Activated B cell treated with CpG ODN at 0.5 μM for 24 hours (primary cell): ENCODE results near the gene CHST8. TPM values are rescaled to one million over a fixed set of nuclear protein-coding genes. Genes with fewer than 3 reads are reported as not detected.

Experiments
- ATAC-seq: fragments of 200-7000 bp; cut with Tn5 transposase; one replicate; pipeline ENCODE4 v1.10.0; 2021; ENCODE audit warnings: low read depth, mild to moderate bottlenecking, moderate library complexity
- CTCF ChIA-PET: fragments of 350-600 bp; sonication (Branson Sonifier 250); formaldehyde crosslinking; loops from one replicate; lab custom pipeline; 2021; ENCODE audit warnings: antibody characterized with exemption; lab: Charles Lee
- POLR2A ChIA-PET: fragments of 350-600 bp; sonication (Branson Sonifier 250); formaldehyde crosslinking; loops from one replicate; lab custom pipeline; 2021; ENCODE audit warnings: antibody characterized with exemption; lab: Charles Lee
- DNase-seq: peaks from one replicate; pipeline ENCODE4 v3.0.0; 2022
- H3K27ac Mint-ChIP-seq: one replicate; pipeline ENCODE4 v1.8.0; 2020; ENCODE audit warnings: mixed read lengths
- H3K27me3 Mint-ChIP-seq: one replicate; pipeline ENCODE4 v1.8.0; 2021; ENCODE audit warnings: mixed read lengths
- H3K36me3 Mint-ChIP-seq: one replicate; pipeline ENCODE4 v1.8.0; 2021; ENCODE audit warnings: low read depth, mixed read lengths
- H3K4me1 Mint-ChIP-seq: one replicate; pipeline ENCODE4 v1.8.0; 2021; ENCODE audit warnings: mixed read lengths
- H3K4me3 Mint-ChIP-seq: one replicate; pipeline ENCODE4 v1.8.0; 2020; ENCODE audit warnings: mild to moderate bottlenecking, mixed read lengths
- H3K9me3 Mint-ChIP-seq: one replicate; pipeline ENCODE4 v1.8.0; 2020; ENCODE audit warnings: mixed read lengths
- CTCF ChIP-seq: fragments of 200-600 bp; IDR thresholded peaks from one replicate; pipeline ENCODE4 v1.8.0; 2022; ENCODE audit warnings: antibody characterized with exemption, mild to moderate bottlenecking
- intact Hi-C: fragments of 100-400 bp; cut with micrococcal nuclease; formaldehyde crosslinking; loops from one replicate; pipeline ENCODE4 v1.15.1; 2024
- total RNA-seq: library from RNA; stranded (reverse); gene quantifications from 2 replicates; pipeline ENCODE4 v1.2.3, GENCODE V29; 2022

The CHST8 gene
- total RNA-seq, 1 donor from 2014 or later, result not detected

- Mint-ChIP-seq H3K4me3 (no peak overlapping the region), H3K27ac (no peak overlapping the region), H3K36me3 (no peaks in the 10 kb centered on the region), H3K9me3 (peaks cover 5% of the 10 kb centered on the region), H3K27me3 (no peaks in the 10 kb centered on the region), H3K4me1 (no peaks in the 10 kb centered on the region)
- ATAC-seq (no peak), DNase-seq (no peak)
- POLR2A ChIA-PET, result no interaction called here
- TF ChIP-seq CTCF, result no peak
- CTCF ChIA-PET, result no interaction called here
- intact Hi-C loops, result no loop called here
Measured at GRCh38 chr19:33728141-33728540, 106.4 kb downstream of the CHST8 start.

DNA sequence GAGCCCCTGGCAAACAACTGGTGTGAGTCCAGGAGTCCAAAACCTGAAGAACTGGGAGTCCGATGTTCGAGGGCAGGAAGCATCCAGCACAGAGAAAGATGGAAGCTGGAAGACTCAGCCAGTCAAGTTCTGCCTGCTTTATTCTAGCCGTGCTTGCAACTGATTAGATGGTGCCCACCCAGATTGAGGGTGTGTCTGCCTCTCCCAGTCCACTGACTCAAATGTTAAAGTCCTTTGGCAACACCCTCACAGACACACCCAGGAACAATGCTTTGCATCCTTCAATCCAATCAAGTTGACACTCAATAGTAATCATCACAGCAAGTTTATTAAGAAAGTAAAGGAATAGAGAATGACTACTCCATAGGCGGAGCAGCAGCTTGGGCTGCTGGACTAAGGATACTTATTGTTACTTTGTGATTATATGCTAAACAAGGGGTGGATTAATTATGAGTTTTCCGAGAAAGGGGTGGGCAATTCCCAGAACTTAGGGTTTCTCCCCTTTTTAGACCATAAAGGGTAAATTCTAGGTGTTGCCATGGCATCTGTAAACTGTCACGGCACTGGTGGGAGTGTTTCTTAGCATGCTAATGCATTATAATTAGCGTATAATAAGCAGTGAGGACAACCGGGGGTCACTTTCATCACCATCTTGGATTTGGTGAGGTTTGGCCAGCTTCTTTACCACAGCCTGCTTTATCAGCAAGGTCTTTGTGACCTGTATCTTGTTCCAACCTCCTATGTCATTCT lies 109.3 kb downstream of the CHST8 start:
- no peak overlapping the region for H3K27ac Mint-ChIP-seq
- no peaks in the 10 kb centered on the region for H3K4me1 Mint-ChIP-seq
- no peak for ATAC-seq
- H3K36me3 Mint-ChIP-seq, result no peaks in the 10 kb centered on the region
- intact Hi-C loops, result no loop called here
- ChIA-PET POLR2A (no interaction called here), CTCF (no interaction called here)
- no peak overlapping the region for H3K4me3 Mint-ChIP-seq
- DNase-seq, result no peak
- TF ChIP-seq CTCF, result no peak
- H3K9me3 Mint-ChIP-seq, result peaks cover 10% of the 10 kb centered on the region
- peaks cover 5% of the 10 kb centered on the region for H3K27me3 Mint-ChIP-seq

GRCh38 chr19:33731881-33732280 lies 110.1 kb downstream of the CHST8 start:
- POLR2A ChIA-PET, result no interaction called here
- Mint-ChIP-seq H3K36me3 (no peaks in the 10 kb centered on the region), H3K4me3 (no peak overlapping the region), H3K9me3 (peaks cover 10% of the 10 kb centered on the region), H3K4me1 (no peaks in the 10 kb centered on the region), H3K27ac (no peak overlapping the region), H3K27me3 (peaks cover 6% of the 10 kb centered on the region)
- TF ChIP-seq CTCF, result no peak
- CTCF ChIA-PET, result no interaction called here
- intact Hi-C loops, result no loop called here
- DNase-seq (no peak), ATAC-seq (no peak)

- Mint-ChIP-seq H3K9me3 (peaks cover 5% of the 10 kb centered on the region), H3K4me3 (no peak overlapping the region), H3K27ac (no peak overlapping the region), H3K4me1 (no peaks in the 10 kb centered on the region), H3K27me3 (peaks cover 6% of the 10 kb centered on the region), H3K36me3 (no peaks in the 10 kb centered on the region)
- intact Hi-C loops, result no loop called here
- ChIA-PET CTCF (no interaction called here), POLR2A (interaction anchor here (0.6 kb wide), 1 partner anchor 151 kb away, joined by 3 read pairs; no protein-coding TSS in a partner anchor)
- DNase-seq (no peak), ATAC-seq (no peak)
- no peak for TF ChIP-seq CTCF
Measured at GRCh38 chr19:33734913-33735312, 113.2 kb downstream of the CHST8 start.

GRCh38 chr19:33736158-33736557 lies 114.4 kb downstream of the CHST8 start:
- no peak overlapping the region for H3K27ac Mint-ChIP-seq
- no peak overlapping the region for H3K4me3 Mint-ChIP-seq
- POLR2A ChIA-PET, result no interaction called here
- H3K27me3 Mint-ChIP-seq, result peaks cover 6% of the 10 kb centered on the region
- no peak for TF ChIP-seq CTCF
- no peaks in the 10 kb centered on the region for H3K36me3 Mint-ChIP-seq
- no peaks in the 10 kb centered on the region for H3K4me1 Mint-ChIP-seq
- CTCF ChIA-PET, result no interaction called here
- peaks cover 5% of the 10 kb centered on the region for H3K9me3 Mint-ChIP-seq
- intact Hi-C loops, result no loop called here
- ATAC-seq, result no peak
- DNase-seq, result no peak
